Smooth muscle cell (in vitro differentiated cells): ENCODE data around the gene TPCN2. TPM values are rescaled to one million over a fixed set of nuclear protein-coding genes. Genes with fewer than 3 reads are reported as not detected.

Experiments used
- DNase-seq: peaks from one replicate; lab custom pipeline; 2025; ENCODE audit not compliant: unreplicated experiment; lab: John Stamatoyannopoulos, UW
- H2AFZ ChIP-seq: fragments of 200-600 bp; sonication (generic); 2 replicates; pipeline ENCODE4 v1.6.0; 2016; ENCODE audit warnings: antibody characterized with exemption, low read depth, mild to moderate bottlenecking
- H3F3A ChIP-seq: fragments of 200-600 bp; sonication (generic); 2 replicates; pipeline ENCODE4 v1.6.0; 2017; ENCODE audit warnings: antibody characterized with exemption, low read depth
- H3K27ac ChIP-seq: fragments of 200-600 bp; sonication (generic); 2 replicates; pipeline ENCODE4 v1.5.1; 2016; ENCODE audit warnings: low read depth, mild to moderate bottlenecking
- H3K27me3 ChIP-seq: fragments of 200-600 bp; sonication (generic); 2 replicates; pipeline ENCODE4 v1.6.1; 2016; ENCODE audit warnings: low read depth, mild to moderate bottlenecking
- H3K36me3 ChIP-seq: fragments of 200-600 bp; sonication (generic); 2 replicates; pipeline ENCODE4 v1.5.1; 2016; ENCODE audit warnings: low read depth
- H3K4me1 ChIP-seq: fragments of 200-600 bp; sonication (generic); 2 replicates; pipeline ENCODE4 v1.5.1; 2016; ENCODE audit warnings: low read depth
- H3K4me2 ChIP-seq: fragments of 200-600 bp; sonication (generic); 2 replicates; pipeline ENCODE4 v1.6.0; 2016; ENCODE audit warnings: mild to moderate bottlenecking
- H3K4me3 ChIP-seq: fragments of 200-600 bp; sonication (generic); 2 replicates; pipeline ENCODE4 v1.5.1; 2016; ENCODE audit warnings: mild to moderate bottlenecking
- H3K79me2 ChIP-seq: fragments of 200-600 bp; sonication (generic); 2 replicates; pipeline ENCODE4 v1.6.0; 2016; ENCODE audit warnings: low read depth, mild to moderate bottlenecking
- H3K9ac ChIP-seq: fragments of 200-600 bp; sonication (generic); 2 replicates; pipeline ENCODE4 v1.6.0; 2016; ENCODE audit warnings: low read depth
- H3K9me3 ChIP-seq: fragments of 200-600 bp; sonication (generic); replicated peaks from 2 replicates; pipeline ENCODE4 v1.5.1; 2016; ENCODE audit warnings: low read depth
- H4K20me1 ChIP-seq: fragments of 200-600 bp; sonication (generic); 2 replicates; pipeline ENCODE4 v1.6.0; 2016; ENCODE audit warnings: low read depth
- WGBS: methylation state at CpG from one replicate; pipeline ENCODE4 v1.1.7; 2016; ENCODE audit warnings: low lambda C conversion rate; 5-methylcytosine and 5-hydroxymethylcytosine counted together
- polyA plus RNA-seq: library from polyadenylated mRNA; unstranded; fragments of >200 nt; fragmentation: Nextera tagmentation; extraction: Ambion mirVana; gene quantifications from 2 replicates; pipeline ENCODE4 v1.2.1, GENCODE V29; 2016
- total RNA-seq: library from RNA; depleted of rRNA; stranded (reverse); fragments of >200 nt; gene quantifications from 2 replicates; pipeline ENCODE4 v1.2.3, GENCODE V29; 2014
- TF ChIP-seq, protein P1 (sequence below): fragments of 200-600 bp; sonication (generic); IDR thresholded peaks from 2 replicates; pipeline ENCODE4 v1.5.1; 2017; ENCODE audit warnings: borderline replicate concordance, mild to moderate bottlenecking, antibody characterized with exemption; ENCODE audit not compliant: insufficient read depth, poor library complexity, severe bottlenecking

The TPCN2 gene
- total and polyA plus RNA-seq, 2 experiments from 2014 or later: 7.4 to 10.5 TPM

- 91% methylated on average over 10 of the region's 10 CpGs for WGBS
- DNase-seq: no peak
- H3K27me3 ChIP-seq: no peaks in the 10 kb centered on the region
- H3K9ac ChIP-seq: no peak overlapping the region
- H3K79me2 ChIP-seq: no peaks in the 10 kb centered on the region
- no peak overlapping the region for H3K4me3 ChIP-seq
- no peak overlapping the region for H3K4me2 ChIP-seq
- H3K4me1 ChIP-seq: peaks cover 4% of the 10 kb centered on the region
- H2AFZ ChIP-seq: no peak overlapping the region
- TF ChIP-seq, protein P1, sequence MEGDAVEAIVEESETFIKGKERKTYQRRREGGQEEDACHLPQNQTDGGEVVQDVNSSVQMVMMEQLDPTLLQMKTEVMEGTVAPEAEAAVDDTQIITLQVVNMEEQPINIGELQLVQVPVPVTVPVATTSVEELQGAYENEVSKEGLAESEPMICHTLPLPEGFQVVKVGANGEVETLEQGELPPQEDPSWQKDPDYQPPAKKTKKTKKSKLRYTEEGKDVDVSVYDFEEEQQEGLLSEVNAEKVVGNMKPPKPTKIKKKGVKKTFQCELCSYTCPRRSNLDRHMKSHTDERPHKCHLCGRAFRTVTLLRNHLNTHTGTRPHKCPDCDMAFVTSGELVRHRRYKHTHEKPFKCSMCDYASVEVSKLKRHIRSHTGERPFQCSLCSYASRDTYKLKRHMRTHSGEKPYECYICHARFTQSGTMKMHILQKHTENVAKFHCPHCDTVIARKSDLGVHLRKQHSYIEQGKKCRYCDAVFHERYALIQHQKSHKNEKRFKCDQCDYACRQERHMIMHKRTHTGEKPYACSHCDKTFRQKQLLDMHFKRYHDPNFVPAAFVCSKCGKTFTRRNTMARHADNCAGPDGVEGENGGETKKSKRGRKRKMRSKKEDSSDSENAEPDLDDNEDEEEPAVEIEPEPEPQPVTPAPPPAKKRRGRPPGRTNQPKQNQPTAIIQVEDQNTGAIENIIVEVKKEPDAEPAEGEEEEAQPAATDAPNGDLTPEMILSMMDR: no peak
- peaks cover 3% of the 10 kb centered on the region for H3F3A ChIP-seq
- no peaks in the 10 kb centered on the region for H3K36me3 ChIP-seq
- peaks cover under 1% of the 10 kb centered on the region for H4K20me1 ChIP-seq
- H3K9me3 ChIP-seq: no peaks in the 10 kb centered on the region
- no peak overlapping the region for H3K27ac ChIP-seq
Measured at GRCh38 chr11:69094915-69095290, 46.2 kb downstream of the TPCN2 start.

GRCh38 chr11:69095300-69095699 is 46.6 kb downstream of the TPCN2 start:
- no peak overlapping the region for H2AFZ ChIP-seq
- H3K4me3 ChIP-seq: no peak overlapping the region
- TF ChIP-seq, protein P1: no peak
- H3F3A ChIP-seq: peaks cover 3% of the 10 kb centered on the region
- WGBS: 90% methylated on average over 10 of the region's 10 CpGs
- H4K20me1 ChIP-seq: no peaks in the 10 kb centered on the region
- H3K36me3 ChIP-seq: no peaks in the 10 kb centered on the region
- H3K4me2 ChIP-seq: no peak overlapping the region
- H3K4me1 ChIP-seq: peaks cover 4% of the 10 kb centered on the region
- no peaks in the 10 kb centered on the region for H3K79me2 ChIP-seq
- H3K27ac ChIP-seq: no peak overlapping the region
- no peak for DNase-seq
- no peaks in the 10 kb centered on the region for H3K27me3 ChIP-seq
- H3K9ac ChIP-seq: no peak overlapping the region
- no peaks in the 10 kb centered on the region for H3K9me3 ChIP-seq

DNA sequence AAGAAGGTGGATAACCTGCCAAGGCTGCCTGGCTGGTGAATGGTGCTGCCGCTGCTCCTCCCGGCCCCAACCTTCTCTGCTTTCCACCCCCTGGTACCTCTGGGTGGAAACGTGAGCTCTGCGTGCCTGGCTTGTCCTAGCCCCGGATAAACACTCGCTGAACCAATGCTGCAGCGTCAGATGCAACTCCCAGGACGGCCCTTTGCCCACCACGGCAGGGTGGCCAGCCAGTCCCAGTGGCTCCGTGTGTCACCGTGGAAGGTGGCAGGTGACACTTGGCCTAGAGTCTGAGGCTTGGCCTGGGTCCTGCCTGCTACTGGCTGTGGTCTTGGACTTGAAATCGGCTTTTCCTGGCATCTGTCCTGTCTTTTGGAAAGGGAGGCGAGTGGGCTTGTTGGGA is 47.7 kb downstream of the TPCN2 start:
- WGBS: 98% methylated on average over 13 of the region's 13 CpGs
- no peak overlapping the region for H3K9ac ChIP-seq
- H3K27me3 ChIP-seq: no peaks in the 10 kb centered on the region
- H4K20me1 ChIP-seq: no peaks in the 10 kb centered on the region
- no peak overlapping the region for H3K4me2 ChIP-seq
- H3F3A ChIP-seq: peaks cover 3% of the 10 kb centered on the region
- H3K9me3 ChIP-seq: no peaks in the 10 kb centered on the region
- H3K36me3 ChIP-seq: no peaks in the 10 kb centered on the region
- H3K79me2 ChIP-seq: no peaks in the 10 kb centered on the region
- no peak overlapping the region for H3K4me3 ChIP-seq
- H3K27ac ChIP-seq: no peak overlapping the region
- peaks cover 4% of the 10 kb centered on the region for H3K4me1 ChIP-seq
- no peak for DNase-seq
- TF ChIP-seq, protein P1: no peak
- no peak overlapping the region for H2AFZ ChIP-seq

DNA sequence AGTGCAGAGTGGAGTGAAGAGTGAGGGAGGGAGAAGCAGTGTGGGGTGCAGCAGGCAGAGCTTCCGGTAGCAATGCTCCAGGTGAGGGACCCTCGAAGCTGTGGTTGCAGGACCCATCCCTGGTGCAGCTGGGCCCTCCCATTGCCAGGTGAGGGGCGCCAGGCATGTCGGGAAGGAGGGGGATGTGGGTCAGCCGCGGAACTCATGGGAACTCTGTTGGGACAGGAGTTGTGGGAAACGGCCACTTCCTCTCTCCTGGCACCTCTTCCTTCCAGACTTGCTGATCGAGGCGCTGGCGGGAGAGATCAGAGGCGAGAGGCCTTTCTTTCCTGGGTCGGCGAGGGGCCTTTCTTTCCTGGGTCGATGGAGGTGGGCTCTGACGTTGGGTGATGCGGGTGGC is 48.5 kb downstream of the TPCN2 start:
- Histone ChIP-seq H3K9me3 (no peaks in the 10 kb centered on the region), H3K4me2 (no peak overlapping the region), H3K36me3 (no peaks in the 10 kb centered on the region), H3K9ac (no peak overlapping the region), H3K79me2 (no peaks in the 10 kb centered on the region), H2AFZ (no peak overlapping the region), H3K4me3 (no peak overlapping the region), H3F3A (peaks cover 3% of the 10 kb centered on the region), H3K4me1 (peaks cover 4% of the 10 kb centered on the region), H3K27me3 (no peaks in the 10 kb centered on the region), H4K20me1 (no peaks in the 10 kb centered on the region), H3K27ac (no peak overlapping the region)
- 94% methylated on average over 16 of the region's 16 CpGs for WGBS
- DNase-seq: no peak
- TF ChIP-seq, protein P1: no peak
